AG08396 (cell line): ENCODE measurements around the gene AADACL4.
A peak's percentile ranks its signal among the peaks of the same experiment; 100 is the strongest.

Source experiments
- DNase-seq: peaks from one replicate; pipeline ENCODE4 v3.0.0; 2012; ENCODE audit warnings: low spot score, mixed read lengths

The AADACL4 gene

GRCh38 chr1:12613180-12613579 lies 30.7 kb upstream of the AADACL4 start:
- no peak for DNase-seq

GRCh38 chr1:12614402-12615158 lies 29.3 kb upstream of the AADACL4 start:
- no peak for DNase-seq

DNA sequence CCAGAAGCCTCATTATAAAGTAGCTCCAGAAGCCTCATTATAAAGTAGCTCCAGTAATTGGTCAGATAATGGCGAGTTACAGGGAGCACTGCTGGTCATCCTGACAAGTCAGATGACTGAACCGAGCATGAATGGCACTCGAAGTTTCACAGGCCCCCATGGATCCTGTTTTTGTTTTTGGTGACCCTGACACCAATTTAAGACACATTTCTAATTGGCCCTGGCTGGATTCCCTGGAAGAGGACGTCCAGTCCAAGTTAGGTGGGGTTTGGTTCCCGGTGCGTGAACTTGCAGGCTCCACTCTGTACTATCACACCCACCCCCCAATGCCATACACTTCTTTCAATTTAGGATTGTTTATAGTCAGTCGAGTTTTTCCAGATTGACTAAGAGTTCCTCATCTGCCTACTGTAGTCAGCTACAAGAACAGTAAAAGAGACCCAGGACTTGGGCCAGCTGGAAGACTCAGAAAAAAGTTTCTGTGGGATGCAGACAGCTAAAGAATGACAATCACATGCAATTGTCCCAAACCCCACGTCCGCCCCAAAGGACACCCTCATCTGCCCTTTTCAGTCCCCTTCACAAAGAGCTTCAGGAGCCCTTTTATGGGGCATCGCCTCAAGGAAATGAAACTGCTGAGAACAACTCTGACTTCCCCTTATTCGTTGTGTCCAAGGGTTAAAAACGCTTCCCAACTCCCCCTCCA lies 28.6 kb upstream of the AADACL4 start:
- DNase-seq = no peak

- DNase-seq = peak; percentile 82
Measured at GRCh38 chr1:12615865-12616708, 27.8 kb upstream of the AADACL4 start.

- DNase-seq = no peak
Measured at GRCh38 chr1:12616709-12617373, 27.0 kb upstream of the AADACL4 start.

DNA sequence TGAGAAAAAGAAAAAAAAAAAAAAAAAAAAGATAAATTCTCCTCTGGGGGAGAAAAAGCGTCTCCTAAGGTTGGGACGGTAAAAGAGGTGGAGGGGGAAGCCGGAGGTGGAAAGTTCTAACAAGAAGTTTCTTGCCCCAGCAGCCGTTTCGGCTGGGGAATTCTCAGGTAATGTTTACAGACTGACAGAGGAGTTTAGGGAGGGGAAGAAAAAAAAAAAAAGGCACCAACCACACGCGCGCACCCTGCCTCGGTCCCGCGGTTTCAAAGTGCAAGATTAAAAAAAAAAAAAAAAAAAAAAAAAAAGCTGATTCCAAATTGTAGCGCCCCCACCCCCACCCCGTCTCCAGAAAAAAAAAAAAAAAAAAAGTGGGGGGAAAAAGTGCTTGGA lies 26.4 kb upstream of the AADACL4 start:
- DNase-seq = no peak

DNA sequence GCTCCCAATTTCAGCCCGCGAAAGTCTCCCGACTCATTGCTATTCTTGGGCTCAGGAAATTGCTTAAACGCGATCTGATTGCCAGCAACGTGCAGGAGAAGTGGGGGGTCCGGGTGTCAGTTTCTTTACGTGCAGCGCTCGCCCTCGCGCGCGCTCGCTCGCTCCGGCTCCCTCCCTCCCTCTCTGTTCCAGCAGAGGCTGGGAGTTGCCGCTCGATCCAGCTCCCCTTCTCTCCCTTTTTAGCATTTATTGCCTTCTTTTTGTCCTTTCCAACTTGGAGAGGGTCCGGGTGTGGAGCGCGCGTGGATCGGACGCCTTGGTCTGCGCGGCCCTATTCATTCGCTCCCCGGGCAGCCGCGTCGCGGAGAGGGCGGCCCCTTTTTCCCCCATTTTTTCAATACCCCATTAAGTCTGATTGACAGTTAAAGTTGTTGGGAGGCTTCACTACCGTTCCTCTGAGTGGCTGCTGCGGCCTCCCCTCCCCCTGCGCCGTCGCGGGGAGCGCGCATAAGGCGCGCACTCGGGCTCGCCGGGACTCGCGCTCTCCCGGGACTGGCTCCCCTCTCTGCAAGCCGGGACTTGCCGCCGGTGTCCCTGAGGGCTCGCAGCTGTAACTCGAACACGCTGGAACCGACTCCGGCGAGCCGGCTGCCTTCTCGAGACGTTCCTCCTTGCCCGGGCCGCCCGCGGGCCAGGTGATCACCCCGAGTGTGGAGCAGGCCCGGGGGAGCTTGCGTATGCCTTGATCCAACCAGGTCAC lies 25.8 kb upstream of the AADACL4 start, which contains the start of gene DHRS3:
DHRS3 (minus strand) TSS at position 310 of the 760 bp plus-strand sequence. CDS start 862 bp downstream, outside the sequence.
- DNase-seq = peak; percentile 84

- no peak for DNase-seq
Measured at GRCh38 chr1:12618661-12618964, 25.3 kb upstream of the AADACL4 start.

DNA sequence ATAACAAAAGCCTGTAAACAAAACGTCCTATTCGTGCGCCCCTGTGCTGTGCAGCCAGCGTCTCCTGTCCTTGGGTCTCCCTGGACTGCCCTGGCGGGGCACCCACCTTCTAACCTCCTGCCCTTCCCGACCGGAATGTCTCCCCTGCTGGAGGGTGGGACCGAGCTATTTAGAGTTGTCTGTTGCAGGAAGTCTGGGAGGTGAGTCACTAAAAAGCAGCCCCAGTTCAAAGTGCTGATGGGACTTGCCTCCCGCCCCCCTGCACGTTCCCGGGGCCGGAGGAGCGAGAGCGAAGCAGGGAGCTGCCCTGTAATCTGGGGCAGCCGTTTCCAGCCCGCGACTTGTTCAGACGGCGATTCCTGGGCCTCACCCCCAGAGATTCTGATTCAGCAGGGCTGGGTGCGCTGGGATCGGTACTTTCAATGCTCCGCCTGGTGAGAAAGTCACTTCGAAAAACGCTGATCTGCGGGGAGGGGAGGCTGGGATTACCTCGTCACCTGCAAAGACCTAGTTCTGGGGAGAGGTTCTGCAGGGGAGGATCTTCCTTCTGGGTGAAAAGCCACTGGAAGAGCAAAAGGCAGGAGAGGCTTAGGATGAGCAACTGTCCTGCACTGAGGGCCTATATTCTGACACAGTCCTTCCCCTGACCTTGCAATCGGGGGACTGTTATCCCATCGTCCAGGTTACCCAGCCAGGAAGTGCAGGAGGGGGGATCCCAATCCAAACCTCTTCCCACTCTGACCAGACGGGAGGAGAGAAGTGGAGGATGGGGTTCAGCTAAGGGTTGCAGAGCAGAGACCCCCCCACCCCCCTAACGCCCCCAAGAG lies 24.7 kb upstream of the AADACL4 start:
- peak; percentile 77 for DNase-seq

- DNase-seq = peak; percentile 86
Measured at GRCh38 chr1:12619792-12620487, 23.9 kb upstream of the AADACL4 start.

DNA sequence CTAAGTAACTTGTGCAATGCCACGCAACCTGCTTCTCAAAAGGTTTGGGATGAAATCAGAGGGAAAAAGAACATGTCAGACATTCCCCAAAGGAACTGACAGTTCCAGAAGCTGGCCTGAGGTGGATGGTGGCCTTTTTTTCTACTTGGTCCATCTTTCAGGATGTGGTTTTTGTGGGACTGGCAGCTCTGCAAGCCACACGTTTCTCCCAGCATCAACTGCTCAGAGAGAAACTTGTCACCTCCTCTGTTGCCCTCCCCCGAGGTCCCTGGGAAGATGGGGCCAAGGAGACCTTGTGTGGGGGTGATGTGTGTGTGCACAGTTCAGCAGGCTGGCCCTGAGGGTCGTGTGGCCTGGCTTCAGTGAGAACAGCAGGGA lies 23.4 kb upstream of the AADACL4 start:
- no peak for DNase-seq

DNA sequence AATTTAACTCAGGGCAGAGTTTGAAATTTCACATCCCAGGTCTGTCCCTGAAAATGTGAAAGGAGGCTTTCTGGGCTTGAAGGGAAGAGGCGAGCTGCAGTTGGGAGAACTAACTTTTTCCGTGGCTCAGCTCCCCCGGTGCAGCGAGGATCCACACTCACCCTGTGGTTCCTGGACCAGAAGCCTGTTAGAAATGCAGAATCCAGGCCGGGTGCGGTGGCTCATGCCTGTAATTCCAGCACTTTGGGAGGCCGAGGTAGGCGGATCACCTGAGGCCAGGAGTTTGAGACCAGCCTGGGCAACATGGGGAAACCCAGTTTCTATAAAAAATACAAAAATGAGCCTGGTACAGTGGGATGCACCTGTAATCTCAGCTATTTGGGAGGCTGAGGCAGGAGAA lies 23.0 kb upstream of the AADACL4 start:
- no peak for DNase-seq

- no peak for DNase-seq
Measured at GRCh38 chr1:12621346-12622335, 22.2 kb upstream of the AADACL4 start.

GRCh38 chr1:12622506-12622905 lies 21.4 kb upstream of the AADACL4 start:
- no peak for DNase-seq

- no peak for DNase-seq
Measured at GRCh38 chr1:12625276-12625675, 18.6 kb upstream of the AADACL4 start.

DNA sequence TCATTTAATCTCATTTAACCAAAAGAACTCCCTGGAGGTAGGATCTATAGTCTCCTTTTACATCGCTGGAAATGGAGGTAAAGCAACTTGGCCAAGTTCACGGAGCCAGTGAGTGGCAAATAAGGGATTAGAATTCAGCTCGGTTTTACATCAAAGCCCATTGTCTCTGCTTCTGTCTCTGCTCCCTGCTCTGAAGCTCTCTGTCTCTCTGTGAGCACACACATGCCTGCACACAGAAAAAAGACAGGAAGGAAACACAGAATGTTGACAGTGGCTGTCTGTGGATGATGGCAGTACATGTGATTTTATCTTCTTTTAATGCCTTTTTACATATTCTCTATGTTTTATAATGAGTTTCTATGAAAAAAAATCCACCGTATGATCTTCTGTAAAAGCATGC lies 17.0 kb upstream of the AADACL4 start:
- no peak for DNase-seq

DNA sequence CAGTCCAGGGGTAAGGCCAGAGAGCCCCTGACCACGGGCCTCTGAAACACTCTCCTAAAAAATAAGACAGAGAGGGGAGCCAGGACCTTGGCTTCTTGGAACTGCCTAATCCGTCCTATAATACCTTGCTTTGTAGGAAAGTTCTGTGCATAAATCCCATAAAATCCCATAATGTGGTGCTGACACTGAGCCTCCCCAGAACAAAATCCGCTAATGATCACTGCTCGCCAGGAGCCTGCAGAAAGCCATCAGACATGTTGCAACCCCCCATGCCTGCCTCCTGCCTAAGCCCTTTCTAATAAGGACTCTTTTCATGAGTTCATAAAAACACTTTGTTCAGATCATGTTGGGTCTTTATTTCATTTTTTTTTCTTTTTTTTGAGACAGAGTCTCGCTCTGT lies 16.6 kb upstream of the AADACL4 start:
- DNase-seq = no peak

- no peak for DNase-seq
Measured at GRCh38 chr1:12629511-12629956, 14.4 kb upstream of the AADACL4 start.
